GM12801 (cell line): ENCODE data around the gene HRAS.

Source experiments
- TF ChIP-seq, protein P1 (sequence below): IDR thresholded peaks from one replicate; pipeline ENCODE4 v1.5.1; 2011; ENCODE audit warnings: control low read depth; ENCODE audit not compliant: insufficient read length; ENCODE audit errors: extremely low read depth

Gene HRAS

DNA sequence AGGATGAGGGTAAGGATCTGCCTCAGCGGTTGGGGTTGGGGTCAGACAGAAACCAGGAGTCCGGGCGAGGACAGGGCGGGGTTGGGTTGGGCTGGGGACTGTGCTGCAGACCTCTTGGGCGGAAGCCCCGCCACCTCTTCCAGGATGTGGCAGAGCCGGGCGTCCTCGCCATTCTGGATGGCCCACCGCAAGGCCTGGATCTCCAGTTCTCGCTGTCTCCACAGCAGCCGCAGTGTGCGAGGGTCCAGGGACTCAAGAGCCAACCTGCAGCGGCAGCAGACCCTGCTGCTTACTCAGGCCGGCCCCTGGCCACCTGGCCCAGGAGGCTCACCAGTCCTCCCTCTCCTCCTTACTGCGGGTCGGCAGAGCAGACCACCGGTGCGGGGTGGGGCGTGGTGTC lies 23.1 kb upstream of the HRAS start:
- TF ChIP-seq, protein P1, sequence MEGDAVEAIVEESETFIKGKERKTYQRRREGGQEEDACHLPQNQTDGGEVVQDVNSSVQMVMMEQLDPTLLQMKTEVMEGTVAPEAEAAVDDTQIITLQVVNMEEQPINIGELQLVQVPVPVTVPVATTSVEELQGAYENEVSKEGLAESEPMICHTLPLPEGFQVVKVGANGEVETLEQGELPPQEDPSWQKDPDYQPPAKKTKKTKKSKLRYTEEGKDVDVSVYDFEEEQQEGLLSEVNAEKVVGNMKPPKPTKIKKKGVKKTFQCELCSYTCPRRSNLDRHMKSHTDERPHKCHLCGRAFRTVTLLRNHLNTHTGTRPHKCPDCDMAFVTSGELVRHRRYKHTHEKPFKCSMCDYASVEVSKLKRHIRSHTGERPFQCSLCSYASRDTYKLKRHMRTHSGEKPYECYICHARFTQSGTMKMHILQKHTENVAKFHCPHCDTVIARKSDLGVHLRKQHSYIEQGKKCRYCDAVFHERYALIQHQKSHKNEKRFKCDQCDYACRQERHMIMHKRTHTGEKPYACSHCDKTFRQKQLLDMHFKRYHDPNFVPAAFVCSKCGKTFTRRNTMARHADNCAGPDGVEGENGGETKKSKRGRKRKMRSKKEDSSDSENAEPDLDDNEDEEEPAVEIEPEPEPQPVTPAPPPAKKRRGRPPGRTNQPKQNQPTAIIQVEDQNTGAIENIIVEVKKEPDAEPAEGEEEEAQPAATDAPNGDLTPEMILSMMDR = no peak

DNA sequence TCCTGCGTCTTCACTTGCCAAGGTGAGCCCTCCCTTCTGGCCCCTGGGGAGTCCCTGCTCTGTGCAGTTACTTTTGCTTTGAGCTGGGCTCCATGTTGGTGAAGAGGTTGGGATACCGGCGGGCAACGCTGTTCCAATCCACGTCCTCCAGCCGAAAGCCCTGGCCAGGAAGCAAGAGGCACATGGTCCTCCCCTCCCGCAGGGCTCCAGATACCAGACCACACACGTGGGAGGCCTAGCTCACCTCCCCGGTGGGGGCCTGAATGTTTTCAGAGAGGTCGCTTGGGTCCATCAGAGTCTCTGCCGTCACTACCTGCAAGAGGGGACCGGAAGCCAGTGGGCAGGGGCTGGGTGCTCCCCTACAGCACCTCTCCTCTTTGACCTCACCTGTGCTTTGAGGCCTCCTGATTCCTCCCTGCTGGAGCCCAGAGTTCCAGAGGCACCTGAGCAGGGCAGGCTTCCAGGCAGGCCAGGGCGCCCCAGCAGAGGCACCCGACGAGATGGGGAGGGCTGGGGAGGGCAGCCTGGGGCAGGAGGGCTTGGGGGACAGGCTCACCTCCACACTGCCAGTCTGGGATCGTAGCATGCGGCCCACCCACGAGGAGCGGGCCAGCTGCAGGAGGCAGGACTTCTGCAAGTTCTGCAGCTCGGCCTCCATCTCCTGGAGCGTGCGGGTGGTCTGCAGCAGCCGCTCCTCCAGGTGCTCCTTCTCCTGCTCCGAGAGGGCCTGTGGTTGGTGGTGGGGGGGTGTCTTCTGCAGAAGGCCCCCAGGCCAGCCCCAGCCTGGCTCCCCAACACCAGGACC lies 22.2 kb upstream of the HRAS start:
- TF ChIP-seq, protein P1 = no peak

DNA sequence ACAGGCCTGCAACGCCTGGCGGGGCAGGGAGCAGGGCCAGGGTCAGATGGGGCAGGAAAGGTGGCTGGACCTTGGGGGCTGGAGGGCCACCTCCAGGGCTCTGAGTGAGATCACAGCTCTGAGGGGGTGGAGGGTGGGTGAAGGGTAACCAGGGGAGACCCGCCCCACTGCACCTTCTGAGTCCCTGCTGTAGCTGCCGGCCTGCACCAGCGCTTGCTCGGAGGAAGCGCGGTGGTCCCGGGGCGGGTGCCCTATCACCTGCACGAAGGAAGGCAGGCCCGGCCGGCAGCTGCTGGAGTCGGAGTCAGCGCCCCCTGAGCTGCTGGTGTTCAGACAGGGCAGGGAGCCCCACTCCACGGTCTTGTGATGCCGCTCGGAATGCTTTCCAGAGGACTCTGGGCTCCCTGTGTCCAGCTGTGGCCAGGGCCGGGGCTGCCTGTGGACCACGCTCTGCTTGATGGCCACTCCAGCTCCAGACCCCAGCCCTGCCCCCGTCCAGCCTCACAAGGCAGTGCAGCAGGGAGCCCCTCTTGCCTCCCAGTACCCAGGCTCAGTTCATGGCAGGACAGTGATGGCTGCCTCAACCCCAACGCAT lies 21.4 kb upstream of the HRAS start:
- TF ChIP-seq, protein P1 = no peak

DNA sequence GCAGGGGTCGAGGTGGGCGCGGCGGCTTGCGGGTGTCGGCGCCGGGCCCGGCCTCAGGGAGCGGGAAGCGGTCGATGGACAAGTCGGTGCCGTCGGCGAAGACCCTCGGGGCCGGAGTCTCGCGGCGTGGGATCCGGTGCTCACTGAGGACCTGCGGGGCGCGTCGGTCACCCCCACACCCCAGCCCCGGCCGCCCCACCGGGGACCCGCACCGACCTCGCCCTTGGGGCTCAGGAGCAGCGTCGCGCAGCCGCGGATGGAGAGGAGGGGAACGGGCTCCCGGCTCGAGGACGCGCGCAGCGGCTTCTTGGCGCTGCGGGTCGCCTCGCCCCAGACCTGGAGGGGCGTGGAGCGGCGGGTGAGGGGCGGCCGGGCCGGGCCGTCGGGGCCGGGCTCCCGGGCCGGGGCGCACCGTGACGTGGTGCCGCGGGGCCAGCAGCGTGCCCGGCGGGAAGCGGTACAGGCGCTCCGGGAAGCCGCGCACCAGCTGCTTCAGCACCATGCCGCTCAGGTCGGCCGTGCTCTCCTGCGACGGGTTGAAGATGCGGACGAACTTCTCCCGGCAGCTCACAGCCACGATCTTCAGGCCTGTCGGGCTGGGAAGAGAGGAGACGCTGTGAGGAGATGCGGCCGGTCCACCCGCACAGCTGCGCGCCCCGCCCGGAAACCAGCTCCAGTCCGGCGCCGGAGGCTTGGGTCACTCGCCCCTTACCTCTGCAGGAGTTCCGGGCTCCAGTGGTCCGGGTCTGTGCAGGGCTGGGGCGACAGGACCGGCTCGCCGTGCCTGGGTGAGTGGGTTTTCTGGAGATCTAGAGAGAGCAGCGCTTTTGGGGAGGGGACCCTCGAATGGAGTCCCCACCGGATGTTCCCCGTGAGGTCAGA lies 20.6 kb upstream of the HRAS start:
- TF ChIP-seq, protein P1 = no peak

DNA sequence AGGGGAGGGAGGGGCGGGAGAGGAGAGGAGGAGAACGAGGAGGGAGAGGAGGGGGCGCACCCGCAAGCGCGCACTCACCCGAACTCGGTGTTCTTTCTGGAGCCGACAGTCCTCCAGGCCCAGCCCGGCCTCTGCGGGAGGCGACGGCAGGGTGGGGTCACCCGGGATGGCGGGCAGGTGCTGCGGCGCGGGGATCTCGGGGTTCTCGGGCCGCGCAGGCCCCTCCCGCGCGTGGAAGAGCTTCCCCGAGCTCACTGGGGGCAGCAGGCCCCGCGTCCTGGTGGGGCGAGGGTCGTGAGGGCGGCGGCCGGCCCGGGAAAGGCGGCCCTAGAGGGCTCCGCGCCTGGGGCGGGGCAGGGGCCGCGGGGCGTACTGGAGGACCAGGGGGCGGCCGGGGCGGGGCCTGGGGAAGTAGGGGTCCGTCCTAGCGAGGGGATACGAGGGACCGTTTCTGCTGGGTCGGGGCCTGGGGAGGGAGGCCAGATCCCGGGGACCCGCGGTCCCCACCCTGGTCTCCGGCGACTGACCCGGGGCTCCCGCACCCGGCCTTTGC lies 19.9 kb upstream of the HRAS start:
- TF ChIP-seq, protein P1 = no peak

DNA sequence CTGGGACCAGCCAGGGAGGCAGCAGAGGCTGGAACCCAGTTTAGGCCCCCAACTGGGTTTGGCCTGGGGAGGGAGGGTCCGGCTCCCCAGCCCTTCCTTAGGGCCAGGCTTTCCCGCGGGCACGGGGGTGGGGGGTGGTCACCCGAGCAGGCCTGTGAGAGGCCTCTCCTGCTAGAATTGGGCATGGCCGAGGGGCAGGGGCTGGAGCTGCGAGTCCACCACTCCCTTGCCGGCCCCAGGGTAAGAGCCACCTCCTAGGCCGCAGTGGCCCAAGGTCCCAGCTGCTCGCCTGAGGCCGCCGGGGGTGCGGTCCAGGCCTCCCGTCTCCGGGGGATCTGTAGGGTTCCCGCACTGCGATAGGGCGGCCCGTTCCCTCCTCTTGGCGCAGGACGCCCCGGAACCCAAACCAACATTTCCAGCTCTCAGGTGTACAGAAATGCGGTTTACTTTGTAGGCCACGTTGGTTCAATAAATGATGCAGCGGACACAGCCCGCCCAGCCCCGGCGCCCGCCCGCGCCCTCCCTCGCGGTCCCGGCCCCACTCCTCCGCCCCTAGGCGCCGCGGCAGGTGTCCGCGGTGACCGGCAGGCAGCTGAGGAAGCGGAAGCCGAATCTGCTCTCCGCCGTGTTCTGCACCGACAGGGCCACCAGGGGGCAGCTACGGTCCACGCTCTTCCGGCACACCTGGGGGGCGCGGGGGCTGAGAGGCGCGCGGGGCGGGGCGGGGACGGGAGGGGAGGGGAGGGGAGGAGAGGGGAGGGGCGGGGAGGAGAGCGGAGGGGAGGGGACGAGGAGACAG lies 19.3 kb upstream of the HRAS start:
- TF ChIP-seq, protein P1 = no peak
